Endothelial cell of umbilical vein (primary cell): ENCODE results near the gene SMARCA2.

Source experiments
- CTCF ChIP-seq, 2 donors: IDR thresholded peaks; 1 replicate in 1 of 2; 2 replicates in 1 of 2; pipeline ENCODE4 v1.5.1; 2011; ENCODE audit warnings: low read length in 2 of 2, mild to moderate bottlenecking in 2 of 2, moderate library complexity in 2 of 2, control low read depth in 1 of 2, inconsistent platforms in 1 of 2, low read depth in 1 of 2; ENCODE audit not compliant: insufficient read depth in 1 of 2; ENCODE audit errors: extremely low read depth in 1 of 2
- POLR2A ChIP-seq: IDR thresholded peaks from 2 replicates; pipeline ENCODE4 v1.6.1; 2012; ENCODE audit warnings: low read depth, mild to moderate bottlenecking, control low read depth, low read length
- POLR2AphosphoS5 ChIP-seq: IDR thresholded peaks from 2 replicates; pipeline ENCODE4 v1.6.1; 2012; ENCODE audit warnings: low read depth, mild to moderate bottlenecking, control low read depth, low read length, moderate library complexity; ENCODE audit not compliant: insufficient read depth

- TF ChIP-seq CTCF (IDR thresholded peaks at IDR 0.05; ENCODE audit: extremely low read depth in 1 of 2, insufficient read depth in 1 of 2, low read depth in 1 of 2, low read length in 2 of 2) (no peak), POLR2A (no peak), POLR2AphosphoS5 (no peak)
Observed at GRCh38 chr9:2021731-2022130, 6.6 kb downstream of the SMARCA2 start.
